Keratinocyte (primary cell): Measurements from ENCODE around the gene STK11IP. TPM values are rescaled to one million over a fixed set of nuclear protein-coding genes. Genes with fewer than 3 reads are reported as not detected.

Experiments
- DNase-seq: peaks from one replicate; pipeline ENCODE4 v3.0.0-alpha.2; 2011; ENCODE audit warnings: low read depth, missing footprints, low spot score
- FAIRE-seq: peaks from 2 replicates; lab custom pipeline; 2011; peaks lifted over from hg19 to GRCh38; lab: Jason Lieb, UNC
- H2AFZ ChIP-seq: 2 replicates; pipeline ENCODE4 v1.6.0; 2012; ENCODE audit warnings: low read length, control low read depth, inconsistent platforms; ENCODE audit not compliant: control insufficient read depth
- H3K27ac ChIP-seq: 2 replicates; pipeline ENCODE4 v1.5.1; 2011; ENCODE audit warnings: low read length; ENCODE audit not compliant: control insufficient read depth, insufficient read depth
- H3K27me3 ChIP-seq: 3 replicates; pipeline ENCODE4 v1.6.0; 2011; ENCODE audit warnings: low read length; ENCODE audit not compliant: control insufficient read depth, insufficient read depth; ENCODE audit errors: extremely low read depth
- H3K36me3 ChIP-seq, 2 experiments: 2 replicates in 1 of 2; 3 replicates in 1 of 2; pipeline ENCODE4 v1.5.1; 2011; ENCODE audit warnings: low read length in 2 of 2, mild to moderate bottlenecking in 1 of 2; ENCODE audit not compliant: control insufficient read depth in 2 of 2, insufficient read depth in 2 of 2; ENCODE audit errors: extremely low read depth in 1 of 2
- H3K4me1 ChIP-seq: 3 replicates; pipeline ENCODE4 v1.5.1; 2011; ENCODE audit warnings: low read length; ENCODE audit not compliant: control insufficient read depth, insufficient read depth; ENCODE audit errors: extremely low read depth
- H3K4me2 ChIP-seq: 3 replicates; pipeline ENCODE4 v1.6.0; 2011; ENCODE audit warnings: low read depth, low read length; ENCODE audit not compliant: control insufficient read depth, insufficient read depth; ENCODE audit errors: extremely low read depth
- H3K4me3 ChIP-seq, 3 experiments: fragments of 200-600 bp in 1 of 3; sonication (generic) in 1 of 3; 2 replicates in 2 of 3; 3 replicates in 1 of 3; pipeline ENCODE4 v1.5.1; 2011 to 2016; ENCODE audit warnings: low read length in 3 of 3, mild to moderate bottlenecking in 3 of 3, control low read depth in 2 of 3, inconsistent platforms in 1 of 3, low read depth in 1 of 3, mixed read lengths in 1 of 3, mixed run types in 1 of 3, moderate library complexity in 1 of 3; ENCODE audit not compliant: control insufficient read depth in 2 of 3, insufficient read depth in 2 of 3; ENCODE audit errors: extremely low read depth in 1 of 3
- H3K79me2 ChIP-seq: 2 replicates; pipeline ENCODE4 v1.6.0; 2012; ENCODE audit warnings: low read length; ENCODE audit not compliant: control insufficient read depth, insufficient read depth
- H3K9ac ChIP-seq: 3 replicates; pipeline ENCODE4 v1.6.0; 2011; ENCODE audit warnings: low read length; ENCODE audit not compliant: control insufficient read depth, insufficient read depth; ENCODE audit errors: extremely low read depth
- H3K9me1 ChIP-seq: 3 replicates; pipeline ENCODE4 v1.6.0; 2011; ENCODE audit warnings: low read length; ENCODE audit not compliant: control insufficient read depth, insufficient read depth; ENCODE audit errors: extremely low read depth
- H3K9me3 ChIP-seq: 2 replicates; pipeline ENCODE4 v1.5.1; 2012; ENCODE audit warnings: low read depth, low read length; ENCODE audit not compliant: control insufficient read depth
- H4K20me1 ChIP-seq: 3 replicates; pipeline ENCODE4 v1.6.0; 2011; ENCODE audit warnings: low read length; ENCODE audit not compliant: control insufficient read depth, insufficient read depth; ENCODE audit errors: extremely low read depth
- EZH2 ChIP-seq: IDR thresholded peaks from one replicate; pipeline ENCODE4 v1.6.1; 2012; ENCODE audit warnings: inconsistent platforms, mild to moderate bottlenecking, low read length, moderate library complexity
- dilution Hi-C: fragments of 300-500 bp; cut with MboI; formaldehyde crosslinking; loops from one replicate; pipeline ENCODE4 v1.7.0; 2020; ENCODE audit warnings: low sequenced_read_pairs; ENCODE audit not compliant: extremely low pct_ligation_motif_present
- polyA plus RNA-seq, 5 experiments: library from polyadenylated mRNA; depleted of rRNA in 3 of 5; stranded (reverse) in 3 of 5; stranded (forward) in 1 of 5; unstranded in 1 of 5; fragments of >200 nt; gene quantifications; 1 replicate in 1 of 5; 2 replicates in 3 of 5; 3 replicates in 1 of 5; pipeline versions ENCODE4 v1.2.1 to v1.2.3, GENCODE V29; 2011 to 2012; ENCODE audit warnings: missing spikeins in 2 of 5, low read depth in 1 of 5, low replicate concordance in 1 of 5
- TF ChIP-seq, protein P1 (sequence below), 3 experiments: IDR thresholded peaks in 1 of 3; conservative IDR thresholded peaks in 1 of 3; optimal IDR thresholded peaks in 1 of 3; 2 replicates in 2 of 3; 3 replicates in 1 of 3; pipeline versions ENCODE3 to v1.5.1; 2011; ENCODE audit warnings: low read length in 3 of 3, mild to moderate bottlenecking in 3 of 3, moderate library complexity in 2 of 3, control low read depth in 1 of 3, inconsistent platforms in 1 of 3; ENCODE audit not compliant: insufficient read depth in 2 of 3; ENCODE audit errors: extremely low read depth in 1 of 3

Gene STK11IP
- polyA plus RNA-seq, 1 donor (not counting 4 experiments of a cell fraction or from before 2014, with no cell fraction given), result 10.0 TPM

DNA sequence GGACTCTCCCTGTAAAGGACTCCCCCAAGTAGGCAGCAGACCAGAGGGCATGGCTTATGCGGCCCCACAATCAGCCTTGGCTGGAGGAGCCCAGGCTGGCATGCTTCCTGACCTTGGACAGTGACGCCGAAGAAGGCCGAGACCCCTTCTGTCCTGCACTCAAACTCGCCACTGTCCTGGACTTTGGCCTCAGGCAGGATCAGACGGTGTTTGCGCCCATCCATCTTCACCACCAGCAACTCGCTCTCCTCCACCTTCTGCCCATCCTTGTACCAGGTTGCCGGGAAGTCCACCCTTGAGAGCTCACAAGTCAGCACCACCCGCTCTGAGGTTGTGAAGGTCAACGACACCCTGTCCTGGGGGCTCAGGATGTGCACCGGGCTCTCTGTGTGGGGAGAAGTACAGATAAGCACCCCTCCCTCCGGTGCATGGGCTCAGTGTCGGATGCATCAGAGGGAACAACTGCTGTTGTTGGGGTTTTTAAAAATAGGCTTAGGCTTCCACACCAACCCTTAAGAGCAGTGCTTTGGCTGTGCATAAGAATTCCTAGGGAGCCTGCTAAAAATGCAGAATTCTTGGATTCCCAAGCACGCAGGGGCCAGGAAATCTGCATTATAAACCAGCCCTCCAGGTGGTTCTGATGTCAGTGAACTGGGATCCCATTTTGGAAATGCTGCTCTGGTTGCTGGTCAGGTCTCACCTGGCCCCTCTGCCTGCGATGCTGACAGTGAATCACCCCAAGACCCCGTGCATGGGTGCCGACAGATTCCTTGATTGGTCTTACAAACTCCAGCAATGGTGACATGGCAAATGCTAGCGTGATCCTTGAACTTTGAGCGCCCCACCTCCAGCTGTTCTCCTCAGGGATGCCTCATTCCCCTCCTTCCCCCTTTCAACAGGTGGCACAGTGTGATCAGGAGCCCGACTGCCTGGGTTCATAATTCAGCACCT, 32.3 kb upstream of the STK11IP start:
- Histone ChIP-seq H3K27me3 (no peaks in the 10 kb centered on the region), H3K4me1 (no peaks in the 10 kb centered on the region), H3K36me3 (no peaks in the 10 kb centered on the region), H3K27ac (no peak overlapping the region), H3K9ac (no peak overlapping the region), H2AFZ (no peak overlapping the region), H3K9me3 (no peaks in the 10 kb centered on the region), H3K9me1 (no peaks in the 10 kb centered on the region), H3K4me2 (no peak overlapping the region), H3K79me2 (no peaks in the 10 kb centered on the region), H4K20me1 (no peaks in the 10 kb centered on the region), H3K4me3 (no peak overlapping the region)
- DNase-seq, result no peak
- dilution Hi-C loops, result no loop called here
- FAIRE-seq, result no peak
- TF ChIP-seq, protein P1, sequence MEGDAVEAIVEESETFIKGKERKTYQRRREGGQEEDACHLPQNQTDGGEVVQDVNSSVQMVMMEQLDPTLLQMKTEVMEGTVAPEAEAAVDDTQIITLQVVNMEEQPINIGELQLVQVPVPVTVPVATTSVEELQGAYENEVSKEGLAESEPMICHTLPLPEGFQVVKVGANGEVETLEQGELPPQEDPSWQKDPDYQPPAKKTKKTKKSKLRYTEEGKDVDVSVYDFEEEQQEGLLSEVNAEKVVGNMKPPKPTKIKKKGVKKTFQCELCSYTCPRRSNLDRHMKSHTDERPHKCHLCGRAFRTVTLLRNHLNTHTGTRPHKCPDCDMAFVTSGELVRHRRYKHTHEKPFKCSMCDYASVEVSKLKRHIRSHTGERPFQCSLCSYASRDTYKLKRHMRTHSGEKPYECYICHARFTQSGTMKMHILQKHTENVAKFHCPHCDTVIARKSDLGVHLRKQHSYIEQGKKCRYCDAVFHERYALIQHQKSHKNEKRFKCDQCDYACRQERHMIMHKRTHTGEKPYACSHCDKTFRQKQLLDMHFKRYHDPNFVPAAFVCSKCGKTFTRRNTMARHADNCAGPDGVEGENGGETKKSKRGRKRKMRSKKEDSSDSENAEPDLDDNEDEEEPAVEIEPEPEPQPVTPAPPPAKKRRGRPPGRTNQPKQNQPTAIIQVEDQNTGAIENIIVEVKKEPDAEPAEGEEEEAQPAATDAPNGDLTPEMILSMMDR (optimal IDR thresholded peaks at IDR 0.05 in 1 of 3, IDR thresholded peaks at IDR 0.05 in 1 of 3, conservative IDR thresholded peaks at IDR 0.05 in 1 of 3; ENCODE audit: extremely low read depth in 1 of 3, insufficient read depth in 2 of 3, low read length in 3 of 3), result no peak
- no peak for TF ChIP-seq EZH2

DNA sequence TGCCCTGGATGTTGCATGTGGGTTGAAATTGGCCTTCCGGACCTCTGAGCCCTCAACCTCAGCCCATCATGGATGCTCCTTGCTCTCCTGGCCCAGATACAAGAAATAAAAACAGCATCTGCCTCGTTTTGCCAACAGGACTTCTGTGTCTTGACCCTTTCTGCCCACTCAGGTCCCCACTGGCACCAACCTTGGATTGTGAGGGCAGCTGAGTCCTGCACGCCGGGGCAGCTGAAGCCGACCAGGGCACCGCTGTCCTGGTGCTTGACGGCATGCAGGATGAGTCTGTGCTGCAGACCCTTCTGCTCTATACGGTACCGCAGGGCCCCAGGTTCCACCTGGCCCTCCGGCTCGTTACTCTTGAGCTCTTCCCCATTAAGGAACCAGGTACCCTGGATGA, 31.0 kb upstream of the STK11IP start:
- TF ChIP-seq EZH2, result no peak
- TF ChIP-seq, protein P1 (optimal IDR thresholded peaks at IDR 0.05 in 1 of 3, IDR thresholded peaks at IDR 0.05 in 1 of 3, conservative IDR thresholded peaks at IDR 0.05 in 1 of 3; ENCODE audit: extremely low read depth in 1 of 3, insufficient read depth in 2 of 3, low read length in 3 of 3), result no peak
- Histone ChIP-seq H3K9ac (no peak overlapping the region), H4K20me1 (no peaks in the 10 kb centered on the region), H3K4me1 (peaks cover 2% of the 10 kb centered on the region), H3K79me2 (no peaks in the 10 kb centered on the region), H3K27me3 (no peaks in the 10 kb centered on the region), H3K4me3 (no peak overlapping the region), H3K36me3 (no peaks in the 10 kb centered on the region), H3K9me3 (no peaks in the 10 kb centered on the region), H3K9me1 (no peaks in the 10 kb centered on the region), H3K4me2 (no peak overlapping the region), H3K27ac (no peak overlapping the region), H2AFZ (no peak overlapping the region)
- dilution Hi-C loops, result no loop called here
- DNase-seq (no peak), FAIRE-seq (no peak)
